Endothelial cell of umbilical vein (primary cell): ENCODE results near the gene AKAP8. TPM values are rescaled to one million over a fixed set of nuclear protein-coding genes. Genes with fewer than 3 reads are reported as not detected.

Source experiments
- BruUV-seq: library from RNA; stranded (reverse); fragments of 400-500 nt; replicated peaks from 2 replicates; lab custom pipeline; 2021; lab: Mats Ljungman, UMichigan
- CTCF ChIA-PET: fragments of 300-600, 350-600 bp; sonication (Branson Sonifier 250); formaldehyde crosslinking; loops from one replicate; lab custom pipeline; 2021; ENCODE audit warnings: antibody characterized with exemption, inconsistent platforms; lab: Charles Lee
- POLR2A ChIA-PET: fragments of 300-600, 350-600 bp; sonication (Branson Sonifier 250); formaldehyde crosslinking; loops from one replicate; lab custom pipeline; 2021; ENCODE audit warnings: antibody characterized with exemption, inconsistent platforms; lab: Charles Lee
- DNase-seq: peaks from one replicate; pipeline ENCODE4 v3.0.0-alpha.2; 2011; ENCODE audit warnings: low read depth, low spot score
- FAIRE-seq: peaks from 2 replicates; lab custom pipeline; 2011; peaks lifted over from hg19 to GRCh38; lab: Jason Lieb, UNC
- H2AFZ ChIP-seq: 2 replicates; pipeline ENCODE4 v1.6.0; 2012; ENCODE audit warnings: low read depth, low read length, control low read depth, inconsistent platforms
- H3K27ac ChIP-seq: 2 replicates; pipeline ENCODE4 v1.5.1; 2011; ENCODE audit warnings: low read depth, mild to moderate bottlenecking, control low read depth, low read length, moderate library complexity; ENCODE audit not compliant: insufficient read depth
- H3K27me3 ChIP-seq, 2 experiments: 2 replicates each; pipeline versions ENCODE4 v1.6.0 to v1.6.1; 2011; ENCODE audit warnings: low read length in 2 of 2, mixed read lengths in 1 of 2; ENCODE audit not compliant: control insufficient read depth in 2 of 2, insufficient read depth in 2 of 2
- H3K36me3 ChIP-seq, 2 experiments: 2 replicates in 1 of 2; 3 replicates in 1 of 2; pipeline ENCODE4 v1.5.1; 2011; ENCODE audit warnings: low read length in 2 of 2, mild to moderate bottlenecking in 1 of 2, moderate library complexity in 1 of 2; ENCODE audit not compliant: control insufficient read depth in 2 of 2, insufficient read depth in 2 of 2; ENCODE audit errors: extremely low read depth in 1 of 2
- H3K4me1 ChIP-seq: 3 replicates; pipeline ENCODE4 v1.5.1; 2011; ENCODE audit warnings: mild to moderate bottlenecking, low read length; ENCODE audit not compliant: control insufficient read depth, insufficient read depth; ENCODE audit errors: extremely low read depth
- H3K4me2 ChIP-seq: 2 replicates; pipeline ENCODE4 v1.6.1; 2011; ENCODE audit warnings: low read length, control low read depth, mixed read lengths; ENCODE audit not compliant: insufficient read depth
- H3K4me3 ChIP-seq, 3 experiments: fragments of 200-600 bp in 1 of 3; sonication (generic), shearing (Covaris generic) in 1 of 3; replicated peaks in 1 of 3; 2 replicates each; pipeline ENCODE4 v1.5.1; 2011 to 2016; ENCODE audit warnings: control low read depth in 3 of 3, low read length in 3 of 3, mild to moderate bottlenecking in 2 of 3, inconsistent platforms in 1 of 3, low read depth in 1 of 3, moderate library complexity in 1 of 3; ENCODE audit not compliant: insufficient read depth in 1 of 3
- H3K79me2 ChIP-seq: 2 replicates; pipeline ENCODE4 v1.6.0; 2012; ENCODE audit warnings: low read length, inconsistent platforms; ENCODE audit not compliant: control insufficient read depth, insufficient read depth
- H3K9ac ChIP-seq: replicated peaks from 2 replicates; pipeline ENCODE3; 2011; ENCODE audit warnings: low read length, control low read depth; ENCODE audit not compliant: insufficient read depth; ENCODE audit errors: extremely low read depth
- H3K9me1 ChIP-seq: replicated peaks from 3 replicates; pipeline ENCODE4 v1.6.0; 2011; ENCODE audit warnings: mild to moderate bottlenecking, low read length; ENCODE audit not compliant: control insufficient read depth, insufficient read depth; ENCODE audit errors: extremely low read depth
- H3K9me3 ChIP-seq: replicated peaks from 2 replicates; pipeline ENCODE4 v1.5.1; 2012; ENCODE audit warnings: low read length, inconsistent platforms; ENCODE audit not compliant: control insufficient read depth, insufficient read depth
- H4K20me1 ChIP-seq: replicated peaks from 2 replicates; pipeline ENCODE3; 2011; ENCODE audit warnings: mild to moderate bottlenecking, low read length; ENCODE audit not compliant: control insufficient read depth, insufficient read depth; ENCODE audit errors: extremely low read depth
- CTCF ChIP-seq, 2 donors: IDR thresholded peaks; 1 replicate in 1 of 2; 2 replicates in 1 of 2; pipeline ENCODE4 v1.5.1; 2011; ENCODE audit warnings: low read length in 2 of 2, mild to moderate bottlenecking in 2 of 2, moderate library complexity in 2 of 2, control low read depth in 1 of 2, inconsistent platforms in 1 of 2, low read depth in 1 of 2; ENCODE audit not compliant: insufficient read depth in 1 of 2; ENCODE audit errors: extremely low read depth in 1 of 2
- EZH2 ChIP-seq: IDR thresholded peaks from 2 replicates; pipeline ENCODE4 v1.6.1; 2012; ENCODE audit warnings: borderline replicate concordance, low read depth, mild to moderate bottlenecking, moderate library complexity, low read length, inconsistent platforms; ENCODE audit not compliant: severe bottlenecking
- JUN ChIP-seq: IDR thresholded peaks from 2 replicates; pipeline ENCODE4 v1.6.1; 2011; ENCODE audit warnings: borderline replicate concordance, low read depth; ENCODE audit not compliant: insufficient read length, insufficient read depth
- MYC ChIP-seq: IDR thresholded peaks from one replicate; pipeline ENCODE4 v1.6.1; 2011; ENCODE audit warnings: mild to moderate bottlenecking, low read depth, low read length
- dilution Hi-C: fragments of 300-500 bp; cut with MboI; formaldehyde crosslinking; loops from one replicate; pipeline ENCODE4 v1.15.0; 2019; ENCODE audit warnings: low sequenced_read_pairs; ENCODE audit not compliant: extremely low pct_ligation_motif_present
- intact Hi-C: fragments of 100-400 bp; cut with micrococcal nuclease; formaldehyde crosslinking; loops from one replicate; pipeline ENCODE4 v1.10.0; 2022
- polyA plus RNA-seq, 4 experiments: library from polyadenylated mRNA; depleted of rRNA in 3 of 4; stranded (reverse) in 3 of 4; unstranded in 1 of 4; fragments of >200 nt; gene quantifications; 2 replicates each; pipeline versions ENCODE4 v1.2.1 to v1.2.3, GENCODE V29; 2011 to 2012; ENCODE audit warnings: missing spikeins in 1 of 4
- total RNA-seq: library from RNA; stranded (reverse); gene quantifications from 2 replicates; pipeline ENCODE4 v1.2.3, GENCODE V29; 2021

The AKAP8 gene
- total and polyA plus RNA-seq, 2 donors (not counting 3 experiments of a cell fraction or from before 2014, with no cell fraction given), result 16.4 to 44.1 TPM

- Histone ChIP-seq H4K20me1 (peaks cover 2% of the 10 kb centered on the region), H3K9me3 (no peaks in the 10 kb centered on the region), H2AFZ (no peak overlapping the region), H3K9ac (no peak overlapping the region), H3K4me2 (no peak overlapping the region), H3K9me1 (no peaks in the 10 kb centered on the region), H3K36me3 (peaks cover 14 to 69% of the 10 kb centered on the region in 2 experiments), H3K4me3 (no peak overlapping the region), H3K27ac (no peak overlapping the region), H3K4me1 (no peaks in the 10 kb centered on the region), H3K27me3 (no peaks in the 10 kb centered on the region), H3K79me2 (peaks cover 29% of the 10 kb centered on the region)
- no TSS peak for BruUV-seq
- DNase-seq, result no peak
- FAIRE-seq, result no peak
- intact Hi-C loops (no loop called here), dilution Hi-C loops (no loop called here)
- TF ChIP-seq CTCF (IDR thresholded peaks at IDR 0.05; ENCODE audit: extremely low read depth in 1 of 2, insufficient read depth in 1 of 2, low read depth in 1 of 2, low read length in 2 of 2), result no peak
- TF ChIP-seq EZH2, result no peak
- TF ChIP-seq JUN, result no peak
- no peak for TF ChIP-seq MYC
- POLR2A ChIA-PET, result no interaction called here
- CTCF ChIA-PET, result no interaction called here
Measured at GRCh38 chr19:15399635-15400034, 20.0 kb upstream of the AKAP8 start.

- no peak for FAIRE-seq
- H4K20me1 ChIP-seq, result no peaks in the 10 kb centered on the region
- no TSS peak for BruUV-seq
- no peaks in the 10 kb centered on the region for H3K9me1 ChIP-seq
- dilution Hi-C loops, result no loop called here
- POLR2A ChIA-PET, result no interaction called here
- no peak overlapping the region for H3K4me3 ChIP-seq
- intact Hi-C loops, result no loop called here
- CTCF ChIA-PET, result no interaction called here
- H3K4me1 ChIP-seq, result no peaks in the 10 kb centered on the region
- H3K4me2 ChIP-seq, result no peak overlapping the region
- no peak for TF ChIP-seq MYC
- no peak for TF ChIP-seq EZH2
- no peak for TF ChIP-seq CTCF (IDR thresholded peaks at IDR 0.05; ENCODE audit: extremely low read depth in 1 of 2, insufficient read depth in 1 of 2, low read depth in 1 of 2, low read length in 2 of 2)
- H3K27me3 ChIP-seq, result no peaks in the 10 kb centered on the region
- peaks cover 14 to 69% of the 10 kb centered on the region in 2 experiments for H3K36me3 ChIP-seq
- H3K79me2 ChIP-seq, result peaks cover 24% of the 10 kb centered on the region
- H3K27ac ChIP-seq, result no peak overlapping the region
- DNase-seq, result no peak
- H2AFZ ChIP-seq, result no peak overlapping the region
- H3K9me3 ChIP-seq, result no peaks in the 10 kb centered on the region
- H3K9ac ChIP-seq, result no peak overlapping the region
Measured at GRCh38 chr19:15399234-15399515, 19.6 kb upstream of the AKAP8 start.
